Muscle of leg (tissue), 11 donors: ENCODE results near the gene UNC79. TPM values are rescaled to one million over a fixed set of nuclear protein-coding genes. Genes with fewer than 3 reads are reported as not detected.

Experiments
- DNase-seq: peaks from one replicate; pipeline ENCODE4 v3.0.0; 2013
- H3K27ac ChIP-seq: one replicate; pipeline ENCODE4 v1.5.1; 2013; ENCODE audit warnings: mild to moderate bottlenecking, low read length, control low read depth
- H3K27me3 ChIP-seq: one replicate; pipeline ENCODE4 v1.6.1; 2013; ENCODE audit warnings: low read length; ENCODE audit not compliant: control insufficient read depth, insufficient read depth
- H3K36me3 ChIP-seq: one replicate; pipeline ENCODE4 v1.6.1; 2013; ENCODE audit warnings: low read length; ENCODE audit not compliant: control insufficient read depth, insufficient read depth
- H3K4me1 ChIP-seq: one replicate; pipeline ENCODE4 v1.6.1; 2013; ENCODE audit warnings: low read length; ENCODE audit not compliant: control insufficient read depth, insufficient read depth
- H3K4me3 ChIP-seq: one replicate; pipeline ENCODE4 v1.5.1; 2013; ENCODE audit warnings: low read length, control low read depth
- H3K9me3 ChIP-seq: replicated peaks from 2 replicates; pipeline ENCODE4 v1.6.1; 2013; ENCODE audit warnings: low read depth, low read length; ENCODE audit not compliant: control insufficient read depth
- WGBS: methylation state at CpG from one replicate; pipeline ENCODE4 v1.1.5; 2013; ENCODE audit warnings: missing lambda C conversion rate; ENCODE audit not compliant: insufficient coverage; 5-methylcytosine and 5-hydroxymethylcytosine counted together
- polyA plus RNA-seq, 8 donors: library from polyadenylated mRNA; unstranded; fragments of 120-200 nt; gene quantifications; one replicate each; pipeline versions ENCODE4 v1.2.1 to v1.2.3, GENCODE V29; 2013; ENCODE audit warnings: inconsistent platforms in 1 of 8, low replicate concordance in 1 of 8; ENCODE audit not compliant: insufficient read length in 8 of 8, insufficient read depth in 1 of 8
- total RNA-seq: library from RNA; stranded (reverse); fragments of 120-200 nt; gene quantifications from one replicate; pipeline ENCODE4 v1.2.4, GENCODE V29; 2013

UNC79 gene
- total and polyA plus RNA-seq, 9 donors = 0.24 to 0.60 (median 0.33) TPM

DNA sequence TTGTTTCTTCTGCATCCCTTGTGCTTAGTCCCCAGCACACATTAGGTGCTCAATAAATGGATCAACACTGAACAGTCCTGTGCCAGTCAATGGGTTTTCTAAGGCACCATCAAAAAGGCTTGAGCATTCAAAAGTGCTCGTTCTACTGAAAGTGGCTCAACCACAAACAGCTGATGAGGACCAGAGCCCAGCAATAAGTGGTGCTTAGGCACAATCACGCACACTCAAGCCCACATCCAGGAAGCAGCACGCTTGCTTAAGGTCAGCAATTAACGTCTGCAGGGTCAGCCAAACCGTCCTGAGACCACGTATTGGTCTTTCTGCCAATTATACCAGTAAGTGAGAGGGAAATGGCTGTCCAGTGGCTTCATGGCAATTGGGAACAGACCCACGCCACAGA lies 301.0 kb downstream of the UNC79 start:
- no peaks in the 10 kb centered on the region for H3K36me3 ChIP-seq
- peaks cover 2% of the 10 kb centered on the region for H3K27me3 ChIP-seq
- peaks cover 22% of the 10 kb centered on the region for H3K4me1 ChIP-seq
- WGBS = 18% methylated on average over 4 of the region's 7 CpGs
- H3K27ac ChIP-seq = no peak overlapping the region
- H3K4me3 ChIP-seq = no peak overlapping the region
- H3K9me3 ChIP-seq = no peaks in the 10 kb centered on the region
- no peak for DNase-seq

GRCh38 chr14:93732524-93732923 lies 301.8 kb downstream of the UNC79 start:
- WGBS = 77% methylated on average over 10 of the region's 10 CpGs
- DNase-seq = no peak
- H3K36me3 ChIP-seq = no peaks in the 10 kb centered on the region
- no peaks in the 10 kb centered on the region for H3K9me3 ChIP-seq
- H3K4me1 ChIP-seq = peaks cover 22% of the 10 kb centered on the region
- no peak overlapping the region for H3K4me3 ChIP-seq
- H3K27ac ChIP-seq = no peak overlapping the region
- H3K27me3 ChIP-seq = peaks cover 2% of the 10 kb centered on the region

GRCh38 chr14:93733231-93733630 lies 302.5 kb downstream of the UNC79 start:
- Histone ChIP-seq H3K4me3 (no peak overlapping the region), H3K4me1 (peaks cover 22% of the 10 kb centered on the region), H3K9me3 (no peaks in the 10 kb centered on the region), H3K27me3 (peaks cover 2% of the 10 kb centered on the region), H3K27ac (no peak overlapping the region), H3K36me3 (no peaks in the 10 kb centered on the region)
- no peak for DNase-seq
- WGBS = 25% methylated on average over 8 of the region's 11 CpGs

- H3K36me3 ChIP-seq = no peaks in the 10 kb centered on the region
- no peak for DNase-seq
- H3K9me3 ChIP-seq = no peaks in the 10 kb centered on the region
- peaks cover 22% of the 10 kb centered on the region for H3K4me1 ChIP-seq
- 35% methylated on average over 4 of the region's 6 CpGs for WGBS
- no peak overlapping the region for H3K27ac ChIP-seq
- no peak overlapping the region for H3K4me3 ChIP-seq
- peaks cover 2% of the 10 kb centered on the region for H3K27me3 ChIP-seq
These were observed 302.9 kb downstream of the UNC79 start for GRCh38 chr14:93733631-93734030.

DNA sequence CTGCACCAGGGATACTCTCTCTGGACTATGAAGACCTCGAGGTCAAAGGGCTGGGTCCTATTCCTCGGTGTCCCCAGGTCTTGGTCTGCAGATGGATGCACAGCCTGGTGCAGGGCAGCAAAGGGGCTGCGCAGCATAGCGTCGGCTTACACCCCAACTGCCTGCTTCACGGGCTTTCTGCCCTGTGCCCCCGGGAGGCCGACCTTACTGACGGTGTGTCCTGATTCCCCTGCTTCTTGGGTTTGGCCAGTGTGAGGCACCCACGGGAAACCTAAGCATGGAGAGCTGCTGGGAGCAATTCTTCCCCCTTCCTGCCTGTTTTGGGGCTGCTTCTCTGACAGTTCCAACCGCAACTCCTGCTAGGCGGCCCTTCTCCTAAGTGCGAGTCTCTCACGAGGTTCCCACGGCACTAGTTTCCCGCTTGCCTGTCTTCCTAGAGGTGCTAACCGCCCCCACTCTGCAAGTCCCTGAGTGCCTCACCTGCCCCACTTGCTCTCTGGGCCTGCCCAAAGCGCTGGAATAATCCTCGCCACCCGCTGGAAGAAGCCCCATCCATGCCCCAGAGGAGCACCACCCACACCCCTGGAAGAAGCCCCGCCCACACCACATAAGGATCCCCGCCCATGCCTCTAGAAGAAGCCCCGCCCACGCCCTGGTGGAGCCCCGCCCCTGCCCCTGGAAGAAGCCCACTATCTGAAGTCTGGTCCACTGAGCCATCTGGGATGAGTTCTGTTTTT lies 303.5 kb downstream of the UNC79 start:
- no peaks in the 10 kb centered on the region for H3K9me3 ChIP-seq
- H3K36me3 ChIP-seq = no peaks in the 10 kb centered on the region
- DNase-seq = no peak
- WGBS = 72% methylated on average over 19 of the region's 25 CpGs
- peaks cover 22% of the 10 kb centered on the region for H3K4me1 ChIP-seq
- no peak overlapping the region for H3K27ac ChIP-seq
- H3K27me3 ChIP-seq = peaks cover 2% of the 10 kb centered on the region
- H3K4me3 ChIP-seq = no peak overlapping the region

- no peaks in the 10 kb centered on the region for H3K36me3 ChIP-seq
- H3K27ac ChIP-seq = no peak overlapping the region
- no peak overlapping the region for H3K4me3 ChIP-seq
- 71% methylated on average over 12 of the region's 12 CpGs for WGBS
- peaks cover 22% of the 10 kb centered on the region for H3K4me1 ChIP-seq
- H3K9me3 ChIP-seq = no peaks in the 10 kb centered on the region
- no peak for DNase-seq
- H3K27me3 ChIP-seq = peaks cover 2% of the 10 kb centered on the region
These were observed 304.5 kb downstream of the UNC79 start for GRCh38 chr14:93735206-93735605.

GRCh38 chr14:93736378-93737014 lies 305.8 kb downstream of the UNC79 start:
- no peak for DNase-seq
- WGBS = 74% methylated on average over 4 of the region's 10 CpGs
- Histone ChIP-seq H3K9me3 (no peaks in the 10 kb centered on the region), H3K27ac (no peak overlapping the region), H3K36me3 (no peaks in the 10 kb centered on the region), H3K4me1 (peaks cover 30% of the 10 kb centered on the region), H3K4me3 (no peak overlapping the region), H3K27me3 (peaks cover 2% of the 10 kb centered on the region)

GRCh38 chr14:93737634-93738033 lies 306.9 kb downstream of the UNC79 start:
- DNase-seq = no peak
- Histone ChIP-seq H3K4me1 (peaks cover 39% of the 10 kb centered on the region), H3K27me3 (no peaks in the 10 kb centered on the region), H3K27ac (no peak overlapping the region), H3K4me3 (no peak overlapping the region), H3K9me3 (no peaks in the 10 kb centered on the region), H3K36me3 (no peaks in the 10 kb centered on the region)
- WGBS = 69% methylated on average over 6 of the region's 11 CpGs

DNA sequence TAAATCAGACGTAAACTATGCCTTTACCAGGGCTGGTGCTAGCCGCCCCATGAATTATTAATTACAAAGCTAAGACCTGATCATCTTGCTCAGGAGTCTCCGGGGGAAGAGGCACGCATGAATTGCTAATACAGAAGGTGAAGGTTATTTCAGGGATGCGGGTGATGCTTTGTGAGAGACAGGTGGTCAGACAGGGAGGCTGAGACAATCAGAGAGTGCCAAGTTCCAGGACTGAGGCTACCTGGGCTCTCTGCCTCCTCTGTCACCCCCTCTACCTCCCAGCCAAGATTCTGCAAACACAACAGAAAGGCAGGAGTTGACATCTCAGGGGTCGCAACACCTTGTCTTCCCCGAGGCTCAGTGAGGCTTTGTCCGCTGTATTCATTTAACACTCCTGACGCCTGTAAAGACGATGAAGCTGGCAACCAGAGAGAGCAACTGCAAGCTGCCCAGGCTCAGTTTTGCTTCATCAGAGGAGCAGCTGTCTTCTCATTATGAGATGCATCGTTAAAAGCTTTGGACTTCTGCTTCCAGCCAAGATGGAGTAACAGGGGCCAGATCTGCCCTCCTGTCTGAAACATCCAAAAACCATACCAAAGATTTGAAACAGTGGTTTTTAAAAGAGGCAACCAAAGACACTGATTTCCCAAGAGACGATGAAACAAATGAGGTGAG lies 311.0 kb downstream of the UNC79 start:
- 58% methylated on average over 9 of the region's 12 CpGs for WGBS

GRCh38 chr14:93742761-93743160 lies 312.0 kb downstream of the UNC79 start:
- DNase-seq = peak; percentile 51
- Histone ChIP-seq H3K9me3 (no peaks in the 10 kb centered on the region), H3K27me3 (no peaks in the 10 kb centered on the region), H3K4me1 (peaks cover 29% of the 10 kb centered on the region), H3K4me3 (no peak overlapping the region), H3K27ac (peak overlapping the region; percentile 32), H3K36me3 (no peaks in the 10 kb centered on the region)
- 70% methylated on average over 3 of the region's 8 CpGs for WGBS

More for the DNA sequence above, 311.0 kb downstream of the UNC79 start:
- H3K4me3 ChIP-seq = no peak overlapping the region
- peaks cover 29% of the 10 kb centered on the region for H3K4me1 ChIP-seq
- no peaks in the 10 kb centered on the region for H3K36me3 ChIP-seq
- H3K9me3 ChIP-seq = no peaks in the 10 kb centered on the region
- peak overlapping the region; percentile 32 for H3K27ac ChIP-seq
- H3K27me3 ChIP-seq = no peaks in the 10 kb centered on the region
- peak; percentile 74 for DNase-seq
